ENCODE measurements around the gene SBNO1. TPM values are rescaled to one million over a fixed set of nuclear protein-coding genes. Genes with fewer than 3 reads are reported as not detected.

The SBNO1 gene
- total RNA-seq, 1 donor = 38.6 TPM

- TF ChIP-seq CTCF (IDR thresholded peaks at IDR 0.05; ENCODE audit: insufficient read depth, low read length) = no peak
- H3K4me3 ChIP-seq (ENCODE audit: low read depth, low read length) = no peak overlapping the region
- no peak for DNase-seq (ENCODE audit: low read depth)
These were observed 98.6 kb downstream of the SBNO1 start for GRCh38 chr12:123265851-123266678.

- no peak overlapping the region for H3K4me3 ChIP-seq (ENCODE audit: low read depth, low read length)
- DNase-seq (ENCODE audit: low read depth) = no peak
- no peak for TF ChIP-seq CTCF (IDR thresholded peaks at IDR 0.05; ENCODE audit: insufficient read depth, low read length)
These were observed 100.0 kb downstream of the SBNO1 start for GRCh38 chr12:123264642-123265041.

GRCh38 chr12:123263196-123263817, 101.3 kb downstream of the SBNO1 start:
- no peak overlapping the region for H3K4me3 ChIP-seq (ENCODE audit: low read depth, low read length)
- DNase-seq (ENCODE audit: low read depth) = no peak
- TF ChIP-seq CTCF (IDR thresholded peaks at IDR 0.05; ENCODE audit: insufficient read depth, low read length) = no peak

- TF ChIP-seq CTCF (IDR thresholded peaks at IDR 0.05; ENCODE audit: insufficient read depth, low read length) = no peak
- DNase-seq (ENCODE audit: low read depth) = no peak
These were observed 103.5 kb downstream of the SBNO1 start for GRCh38 chr12:123261196-123261595.

GRCh38 chr12:123260081-123260480, 104.6 kb downstream of the SBNO1 start:
- no peak for TF ChIP-seq CTCF (IDR thresholded peaks at IDR 0.05; ENCODE audit: insufficient read depth, low read length)
- no peak for DNase-seq (ENCODE audit: low read depth)
- H3K4me3 ChIP-seq (ENCODE audit: low read depth, low read length) = no peak overlapping the region

More at GRCh38 chr12:123261196-123261595, 103.5 kb downstream of the SBNO1 start:
- H3K4me3 ChIP-seq (ENCODE audit: low read depth, low read length) = no peak overlapping the region

GRCh38 chr12:123258593-123258992, 106.1 kb downstream of the SBNO1 start:
- no peak overlapping the region for H3K4me3 ChIP-seq (ENCODE audit: low read depth, low read length)
- no peak for DNase-seq (ENCODE audit: low read depth)
- TF ChIP-seq CTCF (IDR thresholded peaks at IDR 0.05; ENCODE audit: insufficient read depth, low read length) = no peak
